IPS-NIHi11 (cell line): Measurements from ENCODE around the gene TNFSF12.
A peak's percentile ranks its signal among the peaks of the same experiment; 100 is the strongest.

ENCODE experiments used
- DNase-seq: peaks from one replicate; pipeline ENCODE4 v3.0.0; 2012; ENCODE audit warnings: mixed read lengths, low spot score

The TNFSF12 gene

DNA sequence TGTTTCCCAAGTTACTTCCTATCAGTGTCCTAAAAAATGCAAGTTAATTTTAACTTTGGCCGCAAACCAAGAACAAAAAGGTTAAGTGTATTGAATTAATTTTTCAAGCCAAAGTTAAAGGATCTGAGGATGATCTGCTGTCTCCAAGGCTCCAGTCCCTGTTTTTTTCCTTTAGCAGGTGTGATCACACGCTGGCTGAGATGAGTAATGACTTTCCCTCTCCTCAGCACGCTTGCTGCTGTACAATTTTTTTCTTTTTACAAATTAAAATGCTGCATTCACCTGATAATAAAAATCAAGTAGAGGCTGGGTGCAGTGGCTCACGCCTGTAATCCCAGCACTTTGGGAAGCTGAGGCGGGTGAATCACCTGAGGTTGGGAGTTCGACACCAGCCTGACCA lies 3.9 kb upstream of the TNFSF12 start:
- DNase-seq = no peak

DNA sequence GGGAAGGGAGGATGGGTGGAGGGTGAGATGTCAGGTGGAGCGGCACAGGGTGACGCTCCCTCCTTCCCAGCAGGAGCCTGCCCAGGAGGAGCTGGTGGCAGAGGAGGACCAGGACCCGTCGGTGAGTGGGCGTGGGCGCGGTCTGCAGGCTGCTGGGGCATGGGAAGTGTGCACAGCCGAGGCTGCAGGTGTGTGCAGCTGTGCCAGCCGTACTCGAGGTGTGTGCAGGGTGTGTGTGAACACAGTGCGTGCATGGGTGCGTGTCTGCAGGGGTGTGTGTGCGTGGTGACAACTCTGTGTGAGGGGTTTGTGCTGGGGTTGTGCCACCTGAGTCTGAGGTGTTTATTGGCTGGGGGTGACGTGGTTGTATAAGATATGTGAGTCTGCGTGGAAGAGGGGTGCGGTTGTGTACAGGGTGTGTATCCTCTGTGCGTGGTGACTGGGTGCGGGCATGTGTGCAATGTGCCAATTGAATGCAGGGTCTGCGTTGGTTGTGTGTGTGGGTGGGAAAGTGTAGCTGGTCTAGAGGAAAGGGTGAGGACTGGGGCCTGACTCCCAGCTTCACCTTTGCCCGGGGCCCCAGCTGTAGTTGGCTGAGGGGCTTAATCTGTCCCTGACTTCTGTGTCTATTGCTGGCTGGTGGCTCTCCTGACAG lies 670 bp downstream of the TNFSF12 start:
- peak; percentile 45 for DNase-seq

DNA sequence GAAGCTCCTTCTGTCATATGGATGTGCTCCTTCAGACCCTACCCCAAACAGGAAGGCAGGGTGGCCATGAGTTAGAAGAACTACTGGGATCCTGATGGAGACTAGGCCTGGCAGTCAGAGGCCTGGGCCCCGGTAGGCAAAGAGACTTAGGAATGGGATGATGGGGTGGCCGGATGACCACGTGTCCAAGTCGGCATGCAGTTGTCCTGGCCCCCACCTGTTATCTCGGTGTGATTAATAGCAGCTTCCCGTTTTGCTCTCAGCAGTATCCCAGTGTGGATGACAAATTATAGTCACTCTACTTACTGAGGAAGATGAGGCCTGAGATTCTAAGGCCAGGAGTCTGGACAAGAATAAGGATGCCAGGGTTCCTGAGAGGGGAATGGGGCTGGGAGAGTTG lies 1.5 kb downstream of the TNFSF12 start:
- DNase-seq = no peak

DNA sequence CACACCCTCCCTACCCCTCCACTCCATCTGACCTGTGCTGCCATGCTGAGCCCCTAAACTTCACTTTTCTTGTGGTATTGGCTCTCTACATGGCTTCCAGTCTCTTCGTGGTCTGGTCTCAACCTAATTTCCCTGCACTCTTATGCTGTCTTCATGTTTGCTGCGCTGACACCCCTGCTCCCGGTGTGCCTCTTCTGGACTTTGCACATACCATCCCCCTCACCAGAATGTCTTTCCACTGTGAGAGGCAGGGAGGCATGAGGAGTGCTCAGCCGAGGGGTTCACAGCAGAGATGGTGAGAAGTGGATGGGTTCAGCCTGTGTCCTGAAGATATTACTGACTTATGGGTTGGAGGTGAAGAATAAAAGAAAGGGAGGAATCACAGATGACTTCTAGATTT lies 2.5 kb downstream of the TNFSF12 start:
- no peak for DNase-seq

DNA sequence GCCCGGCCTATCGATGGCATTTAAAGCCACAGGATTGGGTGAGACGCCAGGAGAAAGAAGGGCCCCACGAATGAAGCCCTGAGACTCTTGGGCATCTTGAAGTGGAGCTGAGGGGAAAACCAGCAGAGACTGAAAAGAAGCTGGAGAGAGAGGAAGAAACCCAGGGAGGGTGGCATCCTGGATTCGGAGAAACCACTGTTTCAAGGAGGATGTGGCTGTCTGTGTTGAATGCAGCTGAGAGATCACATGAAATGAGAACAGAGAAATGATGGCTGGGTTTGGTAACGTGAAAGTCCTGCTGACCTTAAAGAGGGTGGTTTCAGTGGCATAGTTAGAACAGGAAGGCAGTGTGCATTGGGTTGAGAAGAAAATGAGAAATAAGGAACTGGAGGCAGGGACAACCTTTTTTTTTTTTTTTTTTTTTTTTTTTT lies 3.8 kb downstream of the TNFSF12 start:
- no peak for DNase-seq

DNA sequence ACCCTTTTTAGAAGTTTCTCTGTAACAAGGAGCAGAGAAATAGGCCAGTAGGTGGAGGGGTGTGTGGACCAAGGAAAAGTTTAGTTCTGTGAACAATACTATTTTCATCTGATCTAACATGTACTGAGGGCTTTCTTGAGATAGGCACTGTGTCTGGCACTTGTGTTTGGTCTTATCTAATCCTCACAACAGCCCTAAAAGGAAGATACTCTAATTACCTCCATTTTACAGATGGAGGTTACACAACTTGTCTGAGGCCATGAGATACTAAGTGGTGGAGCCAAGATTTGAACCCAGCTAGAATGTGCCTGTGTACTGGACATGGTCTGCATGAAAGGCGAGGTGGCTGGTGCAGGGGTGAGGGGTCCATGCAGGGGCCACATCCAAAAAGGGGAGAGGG lies 4.5 kb downstream of the TNFSF12 start:
- no peak for DNase-seq

DNA sequence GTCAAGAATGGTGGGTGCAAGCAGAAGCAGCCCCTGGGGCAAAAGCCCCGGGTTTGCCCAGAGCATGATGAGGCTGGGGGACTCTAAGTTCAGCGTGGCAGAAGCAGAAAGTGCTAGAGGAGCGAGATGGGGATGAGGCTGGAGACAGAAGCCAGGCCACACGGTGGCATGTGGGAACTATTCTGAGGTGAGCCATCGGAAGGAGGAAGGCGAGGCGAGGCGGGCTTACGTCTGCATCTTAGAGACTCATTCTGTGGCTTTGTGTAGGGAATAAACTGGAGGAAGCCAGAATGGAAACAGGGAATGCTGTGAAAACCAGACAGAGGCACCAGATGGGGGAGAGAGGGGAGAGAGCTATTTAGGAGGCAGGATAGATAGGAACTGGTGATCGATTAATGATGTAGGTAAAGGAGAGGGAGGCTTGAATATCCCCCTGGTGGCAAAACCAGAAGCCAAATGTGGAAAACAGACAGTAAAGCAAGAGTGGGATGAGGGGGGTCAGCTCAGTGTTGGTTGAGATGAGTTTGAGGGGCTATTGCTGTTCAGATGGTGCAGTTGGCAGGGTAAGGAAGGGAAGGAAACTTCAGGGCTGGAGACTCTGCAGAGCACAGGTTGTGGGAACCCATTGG lies 6.6 kb downstream of the TNFSF12 start:
- peak; percentile 20 for DNase-seq

DNA sequence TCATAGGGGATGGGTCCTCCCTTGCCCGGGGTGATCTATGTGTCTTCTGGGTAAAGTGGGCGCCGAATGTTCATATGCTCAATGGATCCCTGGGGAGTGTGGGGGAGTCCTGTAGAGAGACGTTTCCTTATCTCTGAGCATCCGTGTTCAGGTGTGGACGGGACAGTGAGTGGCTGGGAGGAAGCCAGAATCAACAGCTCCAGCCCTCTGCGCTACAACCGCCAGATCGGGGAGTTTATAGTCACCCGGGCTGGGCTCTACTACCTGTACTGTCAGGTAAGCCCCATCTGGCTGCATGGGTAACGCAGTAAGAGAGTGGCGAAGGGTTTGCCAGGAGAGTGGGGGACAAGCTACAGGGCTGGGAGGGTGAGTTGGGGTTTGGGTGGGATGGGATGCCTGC lies 7.8 kb downstream of the TNFSF12 start:
- no peak for DNase-seq

DNA sequence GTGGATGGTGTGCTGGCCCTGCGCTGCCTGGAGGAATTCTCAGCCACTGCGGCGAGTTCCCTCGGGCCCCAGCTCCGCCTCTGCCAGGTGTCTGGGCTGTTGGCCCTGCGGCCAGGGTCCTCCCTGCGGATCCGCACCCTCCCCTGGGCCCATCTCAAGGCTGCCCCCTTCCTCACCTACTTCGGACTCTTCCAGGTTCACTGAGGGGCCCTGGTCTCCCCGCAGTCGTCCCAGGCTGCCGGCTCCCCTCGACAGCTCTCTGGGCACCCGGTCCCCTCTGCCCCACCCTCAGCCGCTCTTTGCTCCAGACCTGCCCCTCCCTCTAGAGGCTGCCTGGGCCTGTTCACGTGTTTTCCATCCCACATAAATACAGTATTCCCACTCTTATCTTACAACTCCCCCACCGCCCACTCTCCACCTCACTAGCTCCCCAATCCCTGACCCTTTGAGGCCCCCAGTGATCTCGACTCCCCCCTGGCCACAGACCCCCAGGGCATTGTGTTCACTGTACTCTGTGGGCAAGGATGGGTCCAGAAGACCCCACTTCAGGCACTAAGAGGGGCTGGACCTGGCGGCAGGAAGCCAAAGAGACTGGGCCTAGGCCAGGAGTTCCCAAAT lies 8.4 kb downstream of the TNFSF12 start:
- no peak for DNase-seq

DNA sequence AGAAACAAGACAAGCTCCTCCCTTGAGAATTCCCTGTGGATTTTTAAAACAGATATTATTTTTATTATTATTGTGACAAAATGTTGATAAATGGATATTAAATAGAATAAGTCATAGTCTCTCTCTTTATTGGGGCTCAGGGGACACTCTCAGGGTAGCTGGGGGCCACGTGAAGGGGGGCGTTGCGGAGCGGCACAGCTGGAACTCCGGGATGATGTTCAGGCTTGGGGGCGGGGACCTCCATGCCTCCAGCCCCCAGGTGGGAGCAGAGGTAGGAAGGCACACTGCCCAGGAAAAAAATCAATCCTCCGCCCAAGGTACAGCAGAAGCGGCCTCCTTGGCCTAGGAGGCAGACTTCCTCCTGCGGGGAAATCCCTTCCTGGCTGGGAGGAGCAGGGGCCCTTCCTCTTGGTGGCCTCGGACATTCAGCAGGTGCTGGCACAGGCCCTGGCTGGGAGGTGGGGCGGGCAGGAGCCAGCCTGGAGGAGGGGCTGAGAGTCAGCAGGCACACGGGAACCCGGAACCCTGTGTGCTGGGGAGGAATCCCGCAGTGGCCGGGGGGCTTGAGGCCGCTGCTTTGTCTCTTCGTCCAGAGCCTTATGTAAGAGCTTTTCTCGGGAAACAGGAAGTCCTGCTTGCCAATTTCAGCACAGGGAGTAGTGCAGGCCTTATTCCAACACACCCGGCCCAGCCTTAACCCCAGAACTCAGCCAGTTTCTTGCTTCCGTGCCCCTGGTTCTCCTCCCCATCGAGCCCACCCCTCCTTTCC lies 9.1 kb downstream of the TNFSF12 start:
- DNase-seq = peak; percentile 77

DNA sequence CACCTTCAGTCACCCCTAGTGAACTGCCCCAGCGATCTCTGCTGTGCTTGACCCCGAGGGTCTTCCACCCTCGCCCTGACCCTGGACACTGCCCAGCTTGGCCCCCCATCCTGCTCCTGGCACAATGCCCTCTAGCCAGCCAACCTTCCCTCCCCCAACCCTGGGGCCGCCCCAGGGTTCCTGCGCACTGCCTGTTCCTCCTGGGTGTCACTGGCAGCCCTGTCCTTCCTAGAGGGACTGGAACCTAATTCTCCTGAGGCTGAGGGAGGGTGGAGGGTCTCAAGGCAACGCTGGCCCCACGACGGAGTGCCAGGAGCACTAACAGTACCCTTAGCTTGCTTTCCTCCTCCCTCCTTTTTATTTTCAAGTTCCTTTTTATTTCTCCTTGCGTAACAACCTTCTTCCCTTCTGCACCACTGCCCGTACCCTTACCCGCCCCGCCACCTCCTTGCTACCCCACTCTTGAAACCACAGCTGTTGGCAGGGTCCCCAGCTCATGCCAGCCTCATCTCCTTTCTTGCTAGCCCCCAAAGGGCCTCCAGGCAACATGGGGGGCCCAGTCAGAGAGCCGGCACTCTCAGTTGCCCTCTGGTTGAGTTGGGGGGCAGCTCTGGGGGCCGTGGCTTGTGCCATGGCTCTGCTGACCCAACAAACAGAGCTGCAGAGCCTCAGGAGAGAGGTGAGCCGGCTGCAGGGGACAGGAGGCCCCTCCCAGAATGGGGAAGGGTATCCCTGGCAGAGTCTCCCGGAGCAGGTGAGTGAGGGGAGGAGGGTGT lies 9.9 kb downstream of the TNFSF12 start, which contains the start of gene TNFSF13:
TNFSF13 (plus strand) TSS at position 207 of the 776 bp plus-strand sequence; CDS start at position 497, 290 bp downstream.
- DNase-seq = no peak

DNA sequence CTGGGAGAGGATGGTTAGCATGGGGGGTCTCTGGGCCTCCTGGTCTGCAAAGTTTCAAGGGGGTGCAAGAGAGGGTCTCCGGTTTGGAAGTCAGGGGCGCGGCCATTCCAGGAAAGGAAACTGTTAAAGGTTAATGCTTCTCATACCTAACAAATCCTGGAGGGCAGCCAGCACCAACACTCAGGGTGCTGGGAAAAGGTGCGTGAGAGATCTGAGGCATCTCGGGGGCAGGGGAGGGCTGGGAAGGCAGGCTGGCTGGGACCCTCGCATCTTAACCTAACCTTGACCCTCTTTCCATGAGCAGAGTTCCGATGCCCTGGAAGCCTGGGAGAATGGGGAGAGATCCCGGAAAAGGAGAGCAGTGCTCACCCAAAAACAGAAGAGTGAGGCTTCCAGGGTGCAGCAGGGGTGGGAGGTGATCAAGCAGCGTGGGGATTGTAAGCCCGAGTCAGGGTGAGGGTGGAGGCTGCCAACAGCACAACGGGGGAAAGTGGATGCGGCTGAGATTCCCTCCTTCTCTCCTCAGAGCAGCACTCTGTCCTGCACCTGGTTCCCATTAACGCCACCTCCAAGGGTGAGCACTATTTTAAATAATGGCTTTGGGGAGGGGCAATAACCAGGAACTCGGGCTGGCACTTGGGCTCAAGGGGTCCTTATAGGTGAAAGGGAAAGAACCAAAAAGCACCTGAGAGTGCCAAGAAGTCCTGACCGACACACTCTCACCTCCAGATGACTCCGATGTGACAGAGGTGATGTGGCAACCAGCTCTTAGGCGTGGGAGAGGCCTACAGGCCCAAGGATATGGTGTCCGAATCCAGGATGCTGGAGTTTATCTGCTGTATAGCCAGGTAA lies 10.7 kb downstream of the TNFSF12 start:
- DNase-seq = no peak

DNA sequence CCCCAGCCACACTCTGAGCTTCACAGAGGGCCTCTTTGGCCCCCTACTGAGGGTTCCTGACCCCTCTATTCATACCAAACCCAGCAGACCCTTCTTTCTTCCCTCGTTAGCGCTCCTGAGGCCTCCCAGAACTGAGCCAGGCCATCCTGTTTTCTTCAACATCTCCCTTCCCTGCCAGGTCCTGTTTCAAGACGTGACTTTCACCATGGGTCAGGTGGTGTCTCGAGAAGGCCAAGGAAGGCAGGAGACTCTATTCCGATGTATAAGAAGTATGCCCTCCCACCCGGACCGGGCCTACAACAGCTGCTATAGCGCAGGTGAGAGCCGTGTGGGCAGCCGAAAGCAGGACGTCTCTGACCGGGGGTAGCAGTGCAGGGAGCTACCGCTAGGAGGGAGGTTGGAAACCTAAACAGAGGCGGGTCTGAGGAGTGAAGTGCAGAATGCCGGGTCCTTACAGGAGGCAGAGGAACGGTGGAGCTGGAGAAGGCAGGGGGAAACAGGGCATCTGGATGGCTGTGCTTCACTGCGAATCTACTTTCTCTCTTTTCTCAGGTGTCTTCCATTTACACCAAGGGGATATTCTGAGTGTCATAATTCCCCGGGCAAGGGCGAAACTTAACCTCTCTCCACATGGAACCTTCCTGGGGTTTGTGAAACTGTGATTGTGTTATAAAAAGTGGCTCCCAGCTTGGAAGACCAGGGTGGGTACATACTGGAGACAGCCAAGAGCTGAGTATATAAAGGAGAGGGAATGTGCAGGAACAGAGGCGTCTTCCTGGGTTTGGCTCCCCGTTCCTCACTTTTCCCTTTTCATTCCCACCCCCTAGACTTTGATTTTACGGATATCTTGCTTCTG lies 11.5 kb downstream of the TNFSF12 start:
- DNase-seq = peak; percentile 78

DNA sequence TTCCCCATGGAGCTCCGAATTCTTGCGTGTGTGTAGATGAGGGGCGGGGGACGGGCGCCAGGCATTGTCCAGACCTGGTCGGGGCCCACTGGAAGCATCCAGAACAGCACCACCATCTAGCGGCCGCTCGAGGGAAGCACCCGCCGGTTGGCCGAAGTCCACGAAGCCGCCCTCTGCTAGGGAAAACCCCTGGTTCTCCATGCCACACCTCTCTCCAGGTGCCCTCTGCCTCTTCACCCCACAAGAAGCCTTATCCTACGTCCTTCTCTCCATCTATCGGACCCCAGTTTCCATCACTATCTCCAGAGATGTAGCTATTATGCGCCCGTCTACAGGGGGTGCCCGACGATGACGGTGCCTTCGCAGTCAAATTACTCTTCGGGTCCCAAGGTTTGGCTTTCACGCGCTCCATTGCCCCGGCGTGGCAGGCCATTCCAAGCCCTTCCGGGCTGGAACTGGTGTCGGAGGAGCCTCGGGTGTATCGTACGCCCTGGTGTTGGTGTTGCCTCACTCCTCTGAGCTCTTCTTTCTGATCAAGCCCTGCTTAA lies 12.2 kb downstream of the TNFSF12 start:
- peak; percentile 94 for DNase-seq

DNA sequence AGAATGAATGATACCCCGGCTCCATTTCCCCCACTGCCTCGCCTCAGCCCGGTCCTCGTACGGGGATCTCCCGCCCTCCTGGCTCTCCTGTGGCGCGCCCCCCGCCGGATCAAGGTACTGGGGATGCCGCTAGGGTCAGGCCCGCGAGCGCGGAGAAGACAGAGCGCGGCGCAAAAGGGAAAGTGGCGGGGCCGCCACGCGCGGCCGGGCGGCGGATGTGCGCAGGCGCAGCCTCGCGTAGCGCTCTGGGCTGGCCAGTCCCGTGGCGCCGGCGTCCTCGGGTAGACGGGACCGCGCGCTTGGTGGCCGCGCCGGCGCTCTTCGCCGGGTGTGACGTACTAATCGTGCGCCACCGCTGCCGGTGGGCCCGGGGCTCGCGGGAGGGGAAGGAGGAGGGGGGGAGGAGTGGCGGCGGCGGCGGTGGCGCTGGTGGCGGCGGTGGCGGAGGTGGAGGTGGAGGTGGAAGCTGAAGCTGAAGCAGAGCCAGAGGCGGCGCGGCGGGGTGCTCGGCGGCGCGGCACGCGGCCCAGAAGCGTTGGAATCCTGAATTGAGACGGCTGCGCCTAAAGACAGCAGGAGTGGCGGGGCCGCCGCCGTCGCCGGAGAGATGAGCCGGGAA lies 12.8 kb downstream of the TNFSF12 start, which contains the start of gene SENP3:
SENP3 (plus strand) TSS at position 331 of the 619 bp plus-strand sequence. CDS start 1,158 bp downstream, outside the sequence.
- peak; percentile 99 for DNase-seq

DNA sequence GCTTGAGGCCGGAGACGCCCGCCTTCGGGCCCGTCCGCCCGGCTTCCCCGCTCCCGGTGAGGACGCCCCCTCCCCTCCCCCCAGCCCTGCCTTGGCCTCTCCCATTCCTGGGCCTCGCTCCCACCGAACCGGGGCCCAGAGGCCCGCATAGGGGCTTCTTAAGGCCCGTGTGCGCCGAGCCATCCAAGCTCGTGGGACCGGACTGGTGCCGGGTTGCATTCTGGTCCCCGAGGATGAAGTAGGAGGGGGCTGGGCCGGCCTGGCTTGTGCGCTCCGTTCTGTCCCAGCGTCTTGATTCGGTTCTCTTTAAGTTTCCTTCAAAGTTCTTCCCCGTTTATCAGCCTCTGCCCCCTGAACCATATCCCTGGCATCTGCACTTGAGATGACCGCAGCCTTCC lies 13.3 kb downstream of the TNFSF12 start:
- no peak for DNase-seq

DNA sequence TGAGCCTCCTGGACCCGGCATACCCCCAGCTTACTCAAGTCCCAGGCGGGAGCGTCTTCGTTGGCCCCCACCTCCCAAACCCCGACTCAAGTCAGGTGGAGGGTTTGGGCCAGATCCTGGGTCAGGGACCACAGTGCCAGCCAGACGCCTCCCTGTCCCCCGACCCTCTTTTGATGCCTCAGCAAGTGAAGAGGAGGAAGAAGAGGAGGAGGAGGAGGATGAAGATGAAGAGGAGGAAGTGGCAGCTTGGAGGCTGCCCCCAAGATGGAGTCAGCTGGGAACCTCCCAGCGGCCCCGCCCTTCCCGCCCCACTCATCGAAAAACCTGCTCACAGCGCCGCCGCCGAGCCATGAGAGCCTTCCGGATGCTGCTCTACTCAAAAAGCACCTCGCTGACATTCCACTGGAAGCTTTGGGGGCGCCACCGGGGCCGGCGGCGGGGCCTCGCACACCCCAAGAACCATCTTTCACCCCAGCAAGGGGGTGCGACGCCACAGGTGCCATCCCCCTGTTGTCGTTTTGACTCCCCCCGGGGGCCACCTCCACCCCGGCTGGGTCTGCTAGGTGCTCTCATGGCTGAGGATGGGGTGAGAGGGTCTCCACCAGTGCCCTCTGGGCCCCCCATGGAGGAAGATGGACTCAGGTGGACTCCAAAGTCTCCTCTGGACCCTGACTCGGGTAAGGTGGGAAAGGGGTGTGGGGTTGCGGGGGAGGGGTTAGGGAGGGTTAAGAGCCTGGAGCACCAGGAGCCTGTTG lies 14.4 kb downstream of the TNFSF12 start:
- DNase-seq = no peak

DNA sequence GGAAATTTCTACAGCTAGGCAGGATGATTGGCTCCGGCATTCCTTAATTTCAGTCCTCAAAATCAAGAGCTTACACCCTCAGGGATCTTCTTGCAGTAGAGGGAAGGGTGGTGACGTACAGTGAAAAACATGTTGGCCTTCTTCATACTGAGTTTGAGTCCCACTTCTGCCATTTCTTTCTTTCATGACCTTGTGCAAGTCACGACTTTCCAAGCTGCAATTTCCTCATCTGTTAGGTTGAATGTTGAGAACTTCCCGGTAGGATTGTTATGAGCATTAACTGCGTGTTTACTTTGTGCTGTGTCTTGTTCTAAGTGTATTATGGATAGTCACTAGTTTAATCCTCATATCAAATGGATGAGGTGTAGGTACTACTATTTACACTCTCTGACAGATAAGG lies 20.7 kb downstream of the TNFSF12 start:
- DNase-seq = no peak
